ENCODE results near the gene CD14. TPM values are rescaled to one million over a fixed set of nuclear protein-coding genes. Genes with fewer than 3 reads are reported as not detected.

Gene CD14
- total RNA-seq, 2 donors from 2014 or later, result 25.0 to 74.1 TPM

DNA sequence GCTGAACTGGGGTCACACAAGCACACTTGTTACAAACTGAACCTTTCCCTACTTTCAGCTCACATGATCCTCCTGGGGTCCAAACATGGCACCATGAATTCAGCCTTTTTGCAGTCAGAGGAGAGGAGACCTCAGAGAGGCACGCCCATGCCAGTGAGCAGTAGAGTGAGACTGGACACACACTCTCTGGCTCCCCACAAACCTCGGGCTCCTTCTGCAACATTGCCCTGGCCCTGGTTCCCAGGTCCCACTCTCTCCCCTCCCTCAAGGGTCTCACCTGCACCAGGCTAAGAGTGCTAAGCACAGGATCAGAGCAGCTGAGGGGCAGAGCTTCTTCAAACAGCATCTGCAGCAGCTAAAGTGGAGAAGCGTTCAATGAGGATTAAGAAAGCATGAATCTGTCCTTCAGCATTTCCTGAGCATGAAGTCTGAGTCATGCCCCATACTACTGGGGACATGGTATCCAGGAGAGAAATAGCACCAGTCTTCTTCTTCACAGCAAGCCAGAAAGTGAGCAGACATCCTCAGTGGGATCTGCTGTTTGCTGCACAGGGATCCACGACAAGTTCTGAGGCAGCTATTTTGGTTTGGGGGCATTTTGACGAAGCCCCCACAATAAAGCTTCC lies 41.1 kb downstream of the CD14 start:
- no peak for DNase-seq (ENCODE audit: low spot score)
- peaks cover 0 to 32% of the 10 kb centered on the region in 2 donors for H3K4me1 ChIP-seq

DNA sequence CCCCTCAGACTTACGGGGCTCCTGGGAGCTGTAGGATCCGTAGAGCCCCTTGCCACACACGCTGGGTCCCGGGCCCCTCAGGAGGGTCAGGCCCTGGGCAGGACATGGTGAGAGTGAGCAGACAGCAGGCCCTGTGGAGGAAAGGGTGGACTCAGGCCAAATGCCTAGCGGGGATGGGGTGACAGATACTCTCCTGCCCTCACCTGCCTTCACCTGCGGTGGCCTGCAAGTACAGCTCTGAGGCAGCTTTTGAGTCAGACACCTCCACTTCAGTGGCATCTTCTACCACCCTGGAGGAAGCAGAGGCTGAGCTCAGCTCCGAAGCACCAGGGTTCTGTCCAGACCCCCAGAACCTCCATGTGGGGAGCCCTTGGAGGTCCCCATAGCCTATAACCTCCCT lies 42.1 kb downstream of the CD14 start:
- Histone ChIP-seq H3K27me3 (no peaks in the 10 kb centered on the region), H3K9me3 (no peaks in the 10 kb centered on the region), H3K36me3 (no peaks in the 10 kb centered on the region), H3K27ac (no peak overlapping the region), H3K4me1 (peaks cover 0 to 22% of the 10 kb centered on the region in 2 donors), H3K4me3 (no peak overlapping the region)
- TF ChIP-seq, protein P1, sequence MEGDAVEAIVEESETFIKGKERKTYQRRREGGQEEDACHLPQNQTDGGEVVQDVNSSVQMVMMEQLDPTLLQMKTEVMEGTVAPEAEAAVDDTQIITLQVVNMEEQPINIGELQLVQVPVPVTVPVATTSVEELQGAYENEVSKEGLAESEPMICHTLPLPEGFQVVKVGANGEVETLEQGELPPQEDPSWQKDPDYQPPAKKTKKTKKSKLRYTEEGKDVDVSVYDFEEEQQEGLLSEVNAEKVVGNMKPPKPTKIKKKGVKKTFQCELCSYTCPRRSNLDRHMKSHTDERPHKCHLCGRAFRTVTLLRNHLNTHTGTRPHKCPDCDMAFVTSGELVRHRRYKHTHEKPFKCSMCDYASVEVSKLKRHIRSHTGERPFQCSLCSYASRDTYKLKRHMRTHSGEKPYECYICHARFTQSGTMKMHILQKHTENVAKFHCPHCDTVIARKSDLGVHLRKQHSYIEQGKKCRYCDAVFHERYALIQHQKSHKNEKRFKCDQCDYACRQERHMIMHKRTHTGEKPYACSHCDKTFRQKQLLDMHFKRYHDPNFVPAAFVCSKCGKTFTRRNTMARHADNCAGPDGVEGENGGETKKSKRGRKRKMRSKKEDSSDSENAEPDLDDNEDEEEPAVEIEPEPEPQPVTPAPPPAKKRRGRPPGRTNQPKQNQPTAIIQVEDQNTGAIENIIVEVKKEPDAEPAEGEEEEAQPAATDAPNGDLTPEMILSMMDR (IDR thresholded peaks at IDR 0.05), result no peak
- DNase-seq (ENCODE audit: low spot score), result no peak

More for the DNA sequence above, 41.1 kb downstream of the CD14 start:
- Histone ChIP-seq H3K9me3 (no peaks in the 10 kb centered on the region), H3K36me3 (no peaks in the 10 kb centered on the region), H3K27ac (no peak overlapping the region), H3K27me3 (no peaks in the 10 kb centered on the region), H3K4me3 (no peak overlapping the region)
- TF ChIP-seq, protein P1 (IDR thresholded peaks at IDR 0.05), result no peak

DNA sequence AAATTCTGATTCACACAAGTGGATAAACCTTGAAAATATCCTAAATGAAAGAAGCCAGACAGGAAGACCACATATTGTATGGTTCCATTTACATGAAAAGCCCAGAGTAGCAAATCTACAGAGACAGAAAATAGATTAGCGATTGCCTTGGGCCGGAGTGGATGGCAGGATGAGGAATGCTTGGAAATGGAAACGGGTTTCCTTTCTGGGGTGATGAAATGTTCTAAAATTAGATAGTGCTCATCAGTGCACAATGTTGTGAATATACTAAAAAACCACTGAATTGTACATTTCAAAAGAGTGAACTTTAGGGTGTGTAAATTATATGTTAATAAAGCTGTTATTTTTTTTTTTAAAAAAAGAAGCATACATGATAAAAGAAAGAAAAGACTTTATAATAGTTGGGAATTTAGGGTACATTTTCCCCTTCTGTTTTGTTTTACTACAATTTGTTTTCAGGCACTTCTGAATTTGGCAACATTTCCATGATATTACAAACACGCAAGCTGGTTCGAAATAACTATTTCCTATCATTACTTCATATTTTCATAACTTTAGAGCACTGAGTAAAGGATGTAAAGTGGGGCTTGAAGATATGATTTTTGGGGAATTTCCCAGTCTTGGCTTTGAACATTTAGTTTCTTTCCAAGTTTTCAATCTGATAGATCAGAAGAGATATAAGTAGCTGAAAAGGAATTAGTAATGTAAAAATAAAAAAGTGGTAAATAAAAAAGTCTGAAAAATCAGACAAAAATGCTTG lies 44.5 kb downstream of the CD14 start:
- Histone ChIP-seq H3K36me3 (no peaks in the 10 kb centered on the region), H3K27ac (peak overlapping the region; percentile 23 to 54), H3K4me3 (no peak overlapping the region), H3K27me3 (no peaks in the 10 kb centered on the region), H3K4me1 (peaks cover 0 to 8% of the 10 kb centered on the region in 2 donors), H3K9me3 (no peaks in the 10 kb centered on the region)
- DNase-seq (ENCODE audit: low spot score), result no peak
- TF ChIP-seq, protein P1 (IDR thresholded peaks at IDR 0.05), result no peak

DNA sequence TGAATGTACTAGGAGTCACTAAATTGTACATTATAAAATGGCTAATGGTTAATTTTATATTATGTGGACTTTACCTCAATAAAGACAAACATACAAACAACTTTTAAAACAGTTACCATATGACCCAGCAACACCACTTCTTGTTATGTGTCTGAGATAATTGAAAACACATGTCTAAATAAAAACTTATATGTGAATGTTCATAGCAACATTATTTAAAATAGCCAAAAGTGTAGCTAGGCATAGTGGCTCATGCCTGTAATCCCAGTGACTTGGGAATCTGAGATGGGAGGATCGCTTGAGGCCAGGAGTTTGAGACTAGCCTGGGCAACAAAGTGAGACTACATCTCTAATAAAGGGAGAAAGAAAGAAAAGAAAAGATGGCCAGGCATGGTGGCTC lies 45.5 kb downstream of the CD14 start:
- Histone ChIP-seq H3K36me3 (no peaks in the 10 kb centered on the region), H3K4me3 (no peak overlapping the region), H3K4me1 (peaks cover 0 to 8% of the 10 kb centered on the region in 2 donors), H3K27me3 (no peaks in the 10 kb centered on the region), H3K27ac (no peak overlapping the region), H3K9me3 (no peaks in the 10 kb centered on the region)
- no peak for DNase-seq (ENCODE audit: low spot score)
- TF ChIP-seq, protein P1 (IDR thresholded peaks at IDR 0.05), result no peak

Small RNAs within 50 kb of the gene (microRNA-seq; reads per million reads assigned to microRNA genes)
- 0 reads per million in 2 donors for gene MIR3655 (ENCODE audit: borderline number of aligned reads in 2 of 2, borderline replicate concordance in 1 of 2)

Other genes with a start within 250 kb of the CD14 start
- gene ANKHD1, start 231.3 kb downstream of the CD14 start, total RNA-seq, result 10 to 100 TPM; 50.4 to 58.6 TPM
- gene EIF4EBP3, start 85.5 kb downstream of the CD14 start, total RNA-seq, result 10 to 100 TPM; 12.8 to 16.8 TPM
- 10 to 100 TPM; 24.6 to 27.9 TPM for gene SRA1, start 75.7 kb downstream of the CD14 start, total RNA-seq
- 1 to 10 TPM; 7.4 to 8.3 TPM for gene APBB3, start 68.6 kb downstream of the CD14 start, total RNA-seq
- 10 to 100 TPM; 47.4 to 63.9 TPM for gene SLC35A4, start 68.3 kb downstream of the CD14 start, total RNA-seq
- 10 to 100 TPM; 10.6 to 26.0 TPM for gene TMCO6, start 6.3 kb upstream of the CD14 start, total RNA-seq
- gene NDUFA2, start 14.5 kb upstream of the CD14 start, total RNA-seq, result 10 to 100 TPM; 79.1 to 81.5 TPM
- 100 to 1,000 TPM in 1 of 2 donors, 10 to 100 TPM in 1; 75.1 to 106 TPM for gene IK, start 14.7 kb upstream of the CD14 start, total RNA-seq
- 10 to 100 TPM in 1 of 2 donors, 1 to 10 TPM in 1; 8.3 to 12.4 TPM for gene WDR55, start 31.7 kb upstream of the CD14 start, total RNA-seq
- under 1 TPM in 1 of 2 donors, not detected in 1; 0.51 TPM for gene DND1, start 40.4 kb upstream of the CD14 start, total RNA-seq
- gene HARS1, start 58.2 kb upstream of the CD14 start, total RNA-seq, result 10 to 100 TPM; 33.9 to 45.6 TPM
- 10 to 100 TPM; 14.5 to 16.2 TPM for gene HARS2, start 58.3 kb upstream of the CD14 start, total RNA-seq
- gene ZMAT2, start 67.3 kb upstream of the CD14 start, total RNA-seq, result 10 to 100 TPM; 21.2 to 33.7 TPM
- not detected for gene PCDHA1, start 153.0 kb upstream of the CD14 start, total RNA-seq
- under 1 TPM; 0.07 to 0.20 TPM for gene PCDHA2, start 161.7 kb upstream of the CD14 start, total RNA-seq
- under 1 TPM; 0.43 to 0.48 TPM for gene PCDHA3, start 167.9 kb upstream of the CD14 start, total RNA-seq
- gene PCDHA4, start 173.9 kb upstream of the CD14 start, total RNA-seq, result under 1 TPM; 0.43 to 0.63 TPM
- under 1 TPM in 1 of 2 donors, not detected in 1; 0.16 TPM for gene PCDHA5, start 188.4 kb upstream of the CD14 start, total RNA-seq
- under 1 TPM; 0.20 to 0.82 TPM for gene PCDHA6, start 194.8 kb upstream of the CD14 start, total RNA-seq
- gene PCDHA7, start 201.1 kb upstream of the CD14 start, total RNA-seq, result under 1 TPM in 1 of 2 donors, not detected in 1; 0.07 TPM
- not detected for gene PCDHA8, start 208.0 kb upstream of the CD14 start, total RNA-seq
- under 1 TPM in 1 of 2 donors, not detected in 1; 0.04 TPM for gene PCDHA9, start 215.2 kb upstream of the CD14 start, total RNA-seq
- under 1 TPM; 0.52 to 0.55 TPM for gene PCDHA10, start 222.7 kb upstream of the CD14 start, total RNA-seq
- gene PCDHA11, start 235.8 kb upstream of the CD14 start, total RNA-seq, result under 1 TPM; 0.12 to 0.96 TPM
- under 1 TPM; 0.59 to 0.67 TPM for gene PCDHA12, start 242.1 kb upstream of the CD14 start, total RNA-seq
- under 1 TPM; 0.15 to 0.39 TPM for gene PCDHA13, start 248.9 kb upstream of the CD14 start, total RNA-seq

Data from right atrium auricular region (tissue), 2 donors.